ENCODE data around the gene ULK2.

ULK2 gene

GRCh38 chr17:19726631-19727376, 140.9 kb downstream of the ULK2 start:
- DNase-seq (ENCODE audit: low read depth): no peak

GRCh38 chr17:19725486-19725885, 142.2 kb downstream of the ULK2 start:
- no peak for DNase-seq (ENCODE audit: low read depth)

GRCh38 chr17:19724501-19725420, 143.0 kb downstream of the ULK2 start:
- no peak for DNase-seq (ENCODE audit: low read depth)

- no peak for DNase-seq (ENCODE audit: low read depth)
Observed at GRCh38 chr17:19723964-19724363, 143.8 kb downstream of the ULK2 start.
